Measurements from ENCODE around the gene ATP6V1C2.

DNA sequence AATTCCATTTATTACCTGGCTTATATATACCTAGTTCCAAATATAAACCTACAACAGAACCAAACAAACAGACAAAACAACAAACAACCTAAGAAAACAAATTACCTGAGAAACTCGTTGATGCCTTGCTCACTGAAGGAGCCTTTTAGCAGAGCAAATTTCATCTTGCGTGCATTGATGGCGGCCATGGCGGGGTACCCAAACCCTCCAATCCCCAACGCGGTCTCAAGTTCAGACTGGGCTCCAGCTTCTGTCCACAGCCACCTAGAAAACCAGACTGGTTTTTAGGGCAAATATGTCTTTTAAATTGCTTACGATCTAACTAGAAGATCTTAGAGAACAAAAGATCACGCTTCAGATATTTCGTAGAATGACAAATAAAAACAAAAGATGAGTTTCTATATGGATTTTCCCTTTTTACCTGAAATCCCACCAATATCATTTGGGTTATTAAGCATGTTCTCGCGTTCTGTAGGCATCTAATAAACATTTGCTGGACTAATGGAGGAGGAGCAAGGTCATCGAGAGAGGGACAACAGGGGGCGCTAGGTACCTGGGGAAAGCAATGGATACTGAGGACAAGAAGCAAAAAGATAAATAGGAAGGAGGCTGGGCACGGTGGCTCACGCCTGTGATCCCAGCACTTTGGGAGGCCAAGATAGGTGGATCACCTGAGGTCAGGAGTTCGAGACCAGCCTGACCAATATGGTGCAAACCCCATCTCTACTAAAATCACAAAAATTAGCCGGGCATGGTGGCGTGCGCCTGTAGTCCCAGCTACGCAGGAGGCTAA, 65.9 kb downstream of the ATP6V1C2 start:
- TF ChIP-seq YY1 (IDR thresholded peaks at IDR 0.05; ENCODE audit: insufficient read depth, insufficient read length): no peak
- TF ChIP-seq ZNF274 (IDR thresholded peaks at IDR 0.05; ENCODE audit: low read depth, low read length): no peak
- no peak for TF ChIP-seq SUZ12 (IDR thresholded peaks at IDR 0.05; ENCODE audit: extremely low read depth, insufficient read depth, insufficient read length)

Data from NT2/D1 (cell line).